Right cardiac atrium (tissue), 5 donors: ENCODE measurements around the gene SIX5. TPM values are rescaled to one million over a fixed set of nuclear protein-coding genes. Genes with fewer than 3 reads are reported as not detected.
"Not testable (repeated sequence)": the region's sequence is repeated elsewhere in the genome, so short reads cannot be mapped to it uniquely, and the experiment has no call there.

Experiments used
- ATAC-seq, 2 donors: fragments of 200-7000 bp; cut with Tn5 transposase; one replicate each; pipeline versions ENCODE4 v1.8.0 to v1.9.1; 2020; ENCODE audit warnings: moderate library complexity in 2 of 2, mild to moderate bottlenecking in 1 of 2
- DNase-seq, 3 donors: peaks; one replicate each; pipeline ENCODE4 v3.0.0-alpha.2; 2020
- H3K27ac ChIP-seq: one replicate; pipeline ENCODE4 v1.5.1; 2013; ENCODE audit warnings: mild to moderate bottlenecking, low read length, control low read depth, moderate library complexity
- H3K27me3 ChIP-seq: one replicate; pipeline ENCODE4 v1.6.1; 2013; ENCODE audit not compliant: control insufficient read depth, insufficient read depth
- H3K4me1 ChIP-seq: one replicate; pipeline ENCODE4 v1.6.1; 2013; ENCODE audit warnings: low read length; ENCODE audit not compliant: control insufficient read depth, insufficient read depth
- H3K4me3 ChIP-seq: one replicate; pipeline ENCODE4 v1.5.1; 2013; ENCODE audit warnings: low read length, control low read depth
- H3K9me3 ChIP-seq: one replicate; pipeline ENCODE4 v1.6.1; 2013; ENCODE audit warnings: low read length; ENCODE audit not compliant: control insufficient read depth
- WGBS: extraction: QIAGEN DNeasy Blood & Tissue Kit; methylation state at CpG from one replicate; pipeline ENCODE4 v1.1.7; 2013; 5-methylcytosine and 5-hydroxymethylcytosine counted together
- intact Hi-C, 4 donors: fragments of 100-400 bp; cut with DNase I; formaldehyde crosslinking; loops; one replicate each; pipeline versions ENCODE4 v1.11.0 to v1.14.0; 2022 to 2023
- polyA plus RNA-seq: library from polyadenylated mRNA; stranded (reverse); fragments of 200-250 nt; gene quantifications from one replicate; pipeline ENCODE4 v1.2.3, GENCODE V29; 2013
- total RNA-seq, 4 donors: library from RNA; stranded (reverse); fragmentation: NEBNext Ultra II Directional; extraction: Animal tissue kit (Norgen Biotek cat#: 25700); gene quantifications; one replicate each; pipeline ENCODE4 v1.2.1, GENCODE V29; 2021
- donor health status: healthy with polysubstance abuse.
- donor health status: DM: no; HTN: yes; CAD: no.
- donor health status: DM: no; HTN: no; CAD: no.
- donor health status: DM: no; HTN: yes; CAD: no; lungs with severe emphysema.
- donor health status: DM: yes; HTN: yes; CAD: no.

The SIX5 gene
- total and polyA plus RNA-seq, 5 donors: 15.8 to 33.2 (median 23.9) TPM

- Histone ChIP-seq H3K9me3 (no peaks in the 10 kb centered on the region), H3K27ac (no peak overlapping the region), H3K4me1 (no peaks in the 10 kb centered on the region), H3K27me3 (no peaks in the 10 kb centered on the region), H3K4me3 (no peak overlapping the region)
- intact Hi-C loops: no loop called here
- DNase-seq (no peak), ATAC-seq (no peak)
- WGBS: 51% methylated on average over 7 of the region's 7 CpGs
Measured at GRCh38 chr19:45809643-45810159, 40.6 kb upstream of the SIX5 start.

DNA sequence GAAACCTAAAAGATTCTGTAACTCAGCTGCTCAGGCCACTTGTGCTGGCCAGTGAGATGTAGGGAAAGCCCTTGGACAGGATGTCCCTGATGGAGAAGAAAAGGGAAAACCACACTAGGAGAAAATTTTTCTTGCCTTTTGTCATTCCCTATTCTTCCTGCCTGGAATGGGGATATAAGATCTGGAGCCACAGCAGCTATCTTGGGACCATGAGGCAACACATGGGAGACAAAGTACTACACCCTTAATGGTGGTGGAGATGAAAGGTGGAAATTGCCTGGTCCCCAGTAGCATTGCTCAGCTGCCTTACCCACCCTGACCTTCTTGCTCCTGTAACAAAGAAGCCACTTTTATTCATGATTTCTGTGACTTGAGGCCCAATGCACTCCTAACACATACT is 36.7 kb upstream of the SIX5 start:
- no peak for ATAC-seq
- no peak for DNase-seq
- H3K9me3 ChIP-seq: no peaks in the 10 kb centered on the region
- H3K27me3 ChIP-seq: no peaks in the 10 kb centered on the region
- H3K27ac ChIP-seq: no peak overlapping the region
- H3K4me3 ChIP-seq: no peak overlapping the region
- no peaks in the 10 kb centered on the region for H3K4me1 ChIP-seq
- intact Hi-C loops: no loop called here

GRCh38 chr19:45804959-45805230 is 35.8 kb upstream of the SIX5 start:
- ATAC-seq: no peak
- Histone ChIP-seq H3K4me3 (no peak overlapping the region), H3K27me3 (no peaks in the 10 kb centered on the region), H3K4me1 (no peaks in the 10 kb centered on the region), H3K27ac (no peak overlapping the region), H3K9me3 (no peaks in the 10 kb centered on the region)
- 89% methylated on average over 8 of the region's 8 CpGs for WGBS
- intact Hi-C loops: no loop called here
- no peak for DNase-seq

- no peak for DNase-seq
- no peak overlapping the region for H3K4me3 ChIP-seq
- intact Hi-C loops: no loop called here
- no peaks in the 10 kb centered on the region for H3K9me3 ChIP-seq
- H3K27me3 ChIP-seq: no peaks in the 10 kb centered on the region
- H3K4me1 ChIP-seq: no peaks in the 10 kb centered on the region
- WGBS: 88% methylated on average over 57 of the region's 57 CpGs
- no peak overlapping the region for H3K27ac ChIP-seq
- no peak for ATAC-seq
Measured at GRCh38 chr19:45804140-45804958, 35.3 kb upstream of the SIX5 start.

- no peak for DNase-seq
- Histone ChIP-seq H3K27ac (no peak overlapping the region), H3K4me3 (no peak overlapping the region), H3K4me1 (no peaks in the 10 kb centered on the region), H3K27me3 (no peaks in the 10 kb centered on the region), H3K9me3 (no peaks in the 10 kb centered on the region)
- WGBS: 79% methylated on average over 7 of the region's 7 CpGs
- intact Hi-C loops: no loop called here
- no peak for ATAC-seq
Measured at GRCh38 chr19:45801603-45802175, 32.6 kb upstream of the SIX5 start.

- 81% methylated on average over 8 of the region's 8 CpGs for WGBS
- H3K27ac ChIP-seq: no peak overlapping the region
- peak in 1 of 3 donors; percentile 66 for DNase-seq
- H3K27me3 ChIP-seq: no peaks in the 10 kb centered on the region
- no peaks in the 10 kb centered on the region for H3K9me3 ChIP-seq
- H3K4me1 ChIP-seq: no peaks in the 10 kb centered on the region
- intact Hi-C loops: no loop called here
- no peak for ATAC-seq
- no peak overlapping the region for H3K4me3 ChIP-seq
Measured at GRCh38 chr19:45800070-45800553, 31.1 kb upstream of the SIX5 start.

- H3K27ac ChIP-seq, H3K4me1 ChIP-seq, DNase-seq, H3K4me3 ChIP-seq, intact Hi-C loops, H3K27me3 ChIP-seq, ATAC-seq, H3K9me3 ChIP-seq: not testable (repeated sequence)
- WGBS: 84% methylated on average over 5 of the region's 5 CpGs
Measured at GRCh38 chr19:45799541-45799940, 30.5 kb upstream of the SIX5 start.

GRCh38 chr19:45798995-45799517 is 30.0 kb upstream of the SIX5 start:
- no peaks in the 10 kb centered on the region for H3K27me3 ChIP-seq
- H3K9me3 ChIP-seq: no peaks in the 10 kb centered on the region
- intact Hi-C loops: no loop called here
- peak in 2 of 3 donors; percentile 75 to 82 for DNase-seq
- no peak overlapping the region for H3K27ac ChIP-seq
- 6% methylated on average over 10 of the region's 10 CpGs for WGBS
- ATAC-seq: peak; percentile 69 to 75
- H3K4me3 ChIP-seq: no peak overlapping the region
- no peaks in the 10 kb centered on the region for H3K4me1 ChIP-seq

- intact Hi-C loops: no loop called here
- no peaks in the 10 kb centered on the region for H3K9me3 ChIP-seq
- WGBS: 85% methylated on average over 2 of the region's 2 CpGs
Measured at GRCh38 chr19:45794627-45795026, 25.6 kb upstream of the SIX5 start.

DNA sequence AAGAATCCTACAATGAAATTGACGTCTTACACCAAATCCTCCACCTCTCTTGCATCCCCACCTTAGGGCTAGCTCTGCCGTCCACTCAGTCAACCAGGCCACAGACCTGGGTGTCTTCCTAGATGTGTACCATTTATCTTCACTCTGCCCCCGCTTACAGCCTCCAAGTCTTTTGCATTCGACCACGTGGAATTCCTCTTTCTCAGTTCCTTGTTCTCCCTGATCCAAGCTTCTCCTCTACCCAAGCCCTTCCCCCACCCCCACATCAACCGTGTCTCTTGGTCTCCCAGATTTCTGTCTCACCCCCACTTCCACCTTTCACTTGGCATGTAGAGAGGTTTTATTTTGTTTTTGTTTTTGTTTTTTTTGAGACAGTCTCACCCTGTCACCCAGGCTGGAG is 24.8 kb upstream of the SIX5 start:
- H3K9me3 ChIP-seq: no peaks in the 10 kb centered on the region
- no peaks in the 10 kb centered on the region for H3K27me3 ChIP-seq
- H3K4me3 ChIP-seq: no peak overlapping the region
- DNase-seq: no peak
- no peak overlapping the region for H3K27ac ChIP-seq
- H3K4me1 ChIP-seq: no peaks in the 10 kb centered on the region
- WGBS: 54% methylated on average over 6 of the region's 6 CpGs
- intact Hi-C loops: no loop called here
- ATAC-seq: no peak

More at GRCh38 chr19:45794627-45795026, 25.6 kb upstream of the SIX5 start:
- ATAC-seq (no peak), DNase-seq (no peak)
- H3K4me1 ChIP-seq: no peaks in the 10 kb centered on the region
- H3K4me3 ChIP-seq: no peak overlapping the region
- H3K27ac ChIP-seq: no peak overlapping the region
- no peaks in the 10 kb centered on the region for H3K27me3 ChIP-seq

GRCh38 chr19:45793178-45793564 is 24.1 kb upstream of the SIX5 start:
- DNase-seq (no peak), ATAC-seq (no peak)
- intact Hi-C loops: no loop called here
- WGBS: 32% methylated on average over 3 of the region's 3 CpGs
- no peak overlapping the region for H3K27ac ChIP-seq
- H3K4me1 ChIP-seq: no peaks in the 10 kb centered on the region
- peak overlapping the region; percentile 23 for H3K4me3 ChIP-seq
- no peaks in the 10 kb centered on the region for H3K9me3 ChIP-seq
- H3K27me3 ChIP-seq: no peaks in the 10 kb centered on the region
